GM19395 (cell line): ENCODE data around the gene C1QTNF4.

Experiments used
- ATAC-seq: cut with Tn5 transposase; IDR thresholded peaks from one replicate; pipeline ENCODE4 v1.9.1; 2021; ENCODE audit warnings: mild to moderate bottlenecking, moderate library complexity; ENCODE audit not compliant: unreplicated experiment

Gene C1QTNF4

GRCh38 chr11:47593492-47593933, 698 bp downstream of the C1QTNF4 start:
- ATAC-seq, result no peak

- no peak for ATAC-seq
Observed at GRCh38 chr11:47592970-47593369, 1.2 kb downstream of the C1QTNF4 start.

GRCh38 chr11:47592251-47592650, 2.0 kb downstream of the C1QTNF4 start:
- ATAC-seq, result no peak

- no peak for ATAC-seq
Observed at GRCh38 chr11:47591764-47592163, 2.4 kb downstream of the C1QTNF4 start.

- ATAC-seq, result no peak
Observed at GRCh38 chr11:47589977-47590861, 4.0 kb downstream of the C1QTNF4 start.

DNA sequence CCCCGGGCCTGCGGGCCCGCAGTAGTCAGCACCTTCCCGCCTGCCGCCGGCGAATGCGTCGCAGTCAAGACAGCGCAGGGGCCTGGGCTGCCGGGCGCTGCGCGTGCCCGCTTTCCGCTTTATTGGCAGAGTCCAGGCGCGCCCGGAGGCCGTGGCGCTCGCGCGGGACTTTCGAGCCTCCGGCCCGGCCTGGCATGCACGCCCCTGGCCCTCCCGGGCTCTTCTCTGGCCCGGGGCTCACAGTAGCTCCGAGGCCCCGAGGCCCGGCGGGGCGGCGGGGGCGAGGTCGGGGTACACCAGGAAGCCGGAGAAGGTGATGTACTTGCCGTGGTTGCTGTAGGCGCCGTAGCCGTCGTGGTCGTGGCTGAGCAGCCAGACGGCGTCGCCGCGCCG, 4.6 kb downstream of the C1QTNF4 start:
- no peak for ATAC-seq

GRCh38 chr11:47589118-47589517, 5.1 kb downstream of the C1QTNF4 start:
- ATAC-seq, result no peak

DNA sequence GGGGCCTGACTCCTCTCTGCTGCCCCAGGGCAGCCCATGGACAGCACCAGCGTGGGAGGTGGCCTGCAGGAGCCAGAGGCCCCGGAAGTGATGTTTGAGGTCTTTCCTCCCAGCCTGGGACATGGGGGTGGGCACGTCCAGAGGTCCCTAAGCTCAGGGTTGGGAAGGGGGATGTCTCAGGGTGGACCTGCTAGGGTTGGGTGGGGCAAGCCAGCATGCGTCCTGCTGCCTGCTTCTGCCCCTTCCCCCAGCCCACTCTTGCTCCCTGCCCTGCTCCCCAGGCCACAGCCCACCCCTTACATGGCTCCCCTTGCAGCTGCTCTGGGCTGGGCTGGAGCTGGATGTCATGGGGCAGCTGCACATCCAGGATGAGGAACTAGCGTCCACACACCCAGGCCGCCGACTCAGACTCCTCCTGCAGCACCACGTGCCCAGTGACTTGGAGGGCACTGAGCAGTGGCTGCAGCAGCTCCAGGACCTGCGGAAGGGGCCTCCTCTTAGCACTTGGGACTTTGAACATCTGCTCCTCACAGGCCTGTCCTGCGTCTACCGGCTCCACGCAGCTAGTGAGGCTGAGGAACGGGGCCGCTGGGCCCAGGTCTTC, 6.4 kb downstream of the C1QTNF4 start:
- no peak for ATAC-seq

DNA sequence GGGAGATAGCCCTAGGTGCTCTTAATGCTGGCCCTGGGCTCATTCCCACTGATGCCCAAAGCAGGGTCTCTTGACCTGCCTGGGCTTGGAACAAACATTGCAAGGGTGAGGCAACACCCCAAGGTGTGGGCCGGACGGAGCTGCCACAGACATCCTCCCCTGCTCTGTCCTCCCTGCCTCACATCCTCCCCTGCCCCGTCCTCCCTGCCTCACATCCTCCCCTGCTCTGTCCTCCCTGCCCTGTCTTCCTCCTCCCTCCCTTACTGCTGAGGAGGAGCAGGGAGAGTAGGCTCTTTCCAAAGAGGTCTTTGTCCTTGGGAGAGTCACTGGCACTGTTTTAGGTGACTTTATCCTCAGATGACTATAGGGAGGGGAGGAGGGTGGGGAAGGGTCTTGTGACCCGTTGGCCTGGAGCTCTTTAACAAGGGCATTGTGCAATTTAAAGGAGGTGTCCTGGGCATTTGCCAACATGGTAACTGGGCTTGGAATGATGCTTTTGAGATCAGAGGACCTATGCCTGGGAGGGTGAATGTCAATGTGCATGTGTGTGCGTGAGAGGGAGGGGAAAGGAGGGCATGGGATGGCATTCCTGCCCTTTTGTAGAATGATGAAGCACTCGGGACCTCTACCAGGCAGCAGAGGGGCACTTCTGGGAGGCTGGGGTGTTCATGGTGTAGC, 7.0 kb downstream of the C1QTNF4 start:
- ATAC-seq, result no peak

GRCh38 chr11:47586098-47586855, 7.9 kb downstream of the C1QTNF4 start, which contains the start of gene FAM180B:
FAM180B (plus strand) TSS chr11:47586678; CDS start chr11:47586769, 91 bp downstream.
- ATAC-seq, result no peak

- ATAC-seq, result no peak
Observed at GRCh38 chr11:47583844-47584243, 10.4 kb downstream of the C1QTNF4 start.

DNA sequence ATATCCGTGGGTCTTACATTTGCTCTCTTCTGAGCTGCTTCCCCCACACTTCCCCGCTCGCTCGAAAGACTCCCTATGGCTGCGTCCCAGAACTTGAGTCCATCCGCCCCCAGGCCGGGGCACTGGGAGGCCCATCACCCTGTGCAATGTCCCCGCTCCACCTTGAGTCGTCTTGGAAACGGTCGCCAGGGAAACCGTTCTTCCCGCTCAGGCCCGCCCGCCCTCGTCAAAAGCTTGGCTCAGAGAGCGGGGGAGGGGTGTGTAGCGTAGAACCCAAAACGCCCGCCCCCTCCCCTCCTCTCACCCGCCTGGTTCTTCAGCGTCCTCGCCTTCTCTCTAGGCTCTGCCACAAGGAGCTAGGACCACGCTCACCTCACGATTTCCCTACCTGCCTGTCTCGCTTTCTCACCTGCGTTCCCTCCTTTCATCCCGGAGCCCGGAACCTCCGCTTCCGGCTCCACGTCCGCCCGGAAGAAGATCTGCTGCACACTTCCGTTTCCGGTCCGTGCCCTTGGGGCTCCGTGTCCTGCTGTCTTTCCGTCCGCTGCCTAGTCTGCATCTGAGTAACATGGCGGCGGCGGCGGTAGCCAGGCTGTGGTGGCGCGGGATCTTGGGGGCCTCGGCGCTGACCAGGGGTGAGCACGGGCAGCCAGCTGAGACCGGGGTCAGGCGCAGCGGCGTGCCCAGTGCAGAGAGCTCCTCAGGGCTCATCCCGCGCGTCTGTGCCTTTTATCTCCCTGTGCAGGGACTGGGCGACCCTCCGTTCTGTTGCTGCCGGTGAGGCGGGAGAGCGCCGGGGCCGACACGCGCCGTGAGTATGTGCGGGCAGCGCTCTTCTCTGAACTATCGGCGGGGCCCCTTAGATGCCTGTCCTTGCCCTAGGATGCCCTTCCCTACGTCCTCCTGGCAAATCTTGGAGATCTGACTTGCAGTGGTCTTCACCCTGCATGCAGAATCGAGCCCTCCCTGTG, 15.4 kb downstream of the C1QTNF4 start, which contains the start of the genes KBTBD4 and NDUFS3:
TSS of gene KBTBD4 (minus strand) at position 447 of the 971 bp plus-strand sequence. CDS start at position 428, 19 bp downstream.
TSS of gene NDUFS3 (plus strand) at position 551 of the 971 bp plus-strand sequence. CDS start at position 569, 18 bp downstream.
- peak; percentile 96 for ATAC-seq

GRCh38 chr11:47577460-47578041, 16.7 kb downstream of the C1QTNF4 start:
- ATAC-seq, result no peak

DNA sequence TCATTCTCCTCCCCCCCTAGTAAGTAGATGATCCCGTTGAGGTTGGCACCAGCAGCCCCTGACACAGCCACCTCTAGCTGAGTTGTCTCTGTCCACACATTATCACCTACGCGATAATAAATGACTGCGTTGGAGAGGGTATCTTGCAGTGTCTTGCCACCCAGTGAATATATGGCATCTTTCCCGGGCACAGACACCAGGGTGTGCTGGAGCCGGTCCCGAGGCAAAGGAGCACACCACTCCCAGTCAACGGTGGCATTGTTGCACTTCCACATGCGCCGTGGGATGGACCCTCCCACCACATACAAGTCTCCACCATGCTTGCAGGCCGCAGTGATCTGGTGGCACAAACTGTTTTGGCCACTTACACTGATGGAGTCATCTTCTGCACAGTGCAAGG, 20.9 kb downstream of the C1QTNF4 start:
- no peak for ATAC-seq

GRCh38 chr11:47572715-47573255, 21.4 kb downstream of the C1QTNF4 start:
- no peak for ATAC-seq

- no peak for ATAC-seq
Observed at GRCh38 chr11:47571895-47572294, 22.3 kb downstream of the C1QTNF4 start.

DNA sequence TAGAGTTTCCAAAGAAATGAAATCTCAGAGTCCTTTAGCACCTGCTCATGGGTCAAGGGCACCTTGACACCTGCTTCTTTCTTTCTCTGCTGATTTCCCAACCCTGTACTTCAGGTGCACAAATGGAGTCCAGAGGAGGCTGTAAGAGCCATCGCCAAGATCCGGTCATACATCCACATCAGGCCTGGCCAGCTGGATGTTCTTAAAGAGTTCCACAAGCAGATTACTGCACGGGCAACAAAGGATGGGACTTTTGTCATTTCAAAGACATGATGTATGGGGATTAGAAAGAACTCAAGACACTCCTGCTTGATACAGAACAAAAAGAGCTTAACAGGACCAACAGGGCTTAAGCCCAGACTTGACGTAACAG, 22.9 kb downstream of the C1QTNF4 start:
- ATAC-seq, result no peak

DNA sequence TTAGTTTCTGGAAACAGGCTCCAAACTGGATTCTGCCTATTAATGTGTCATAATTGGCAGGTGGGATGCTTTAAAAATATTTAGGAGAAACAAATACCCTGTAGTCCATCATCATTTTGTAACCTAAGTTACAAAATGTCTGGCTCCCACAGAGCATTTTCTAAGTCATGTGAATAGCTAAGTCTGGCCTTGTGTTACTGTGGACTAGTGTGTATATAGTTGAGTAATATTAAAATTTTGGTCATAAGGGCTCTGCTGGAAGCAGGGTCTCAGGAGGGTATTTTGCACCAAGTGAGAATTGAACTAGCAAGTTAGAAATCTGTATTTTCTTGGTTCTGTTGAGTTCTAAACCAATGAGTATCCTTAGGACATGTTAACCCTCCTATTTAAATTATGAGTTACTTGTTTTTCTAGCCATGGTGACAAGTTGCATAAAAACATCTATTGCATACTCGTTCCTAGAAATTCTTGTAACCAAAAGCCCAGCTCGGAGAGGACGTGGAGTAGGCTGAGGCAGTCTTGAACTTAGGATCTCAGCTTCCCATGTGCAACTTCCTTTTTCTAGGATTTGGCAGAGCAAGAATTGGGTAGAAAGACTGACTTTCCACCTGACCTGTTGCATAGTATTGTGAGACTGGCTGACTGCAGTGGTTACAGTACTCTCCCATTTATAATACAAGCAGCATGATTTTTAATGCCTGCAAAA, 23.4 kb downstream of the C1QTNF4 start:
- no peak for ATAC-seq
